GM23338 (cell line): Measurements from ENCODE around the gene AATF. TPM values are rescaled to one million over a fixed set of nuclear protein-coding genes. Genes with fewer than 3 reads are reported as not detected.

Experiments used
- ATAC-seq: fragments of 200-7000 bp; cut with Tn5 transposase; 3 replicates; pipeline ENCODE4 v1.9.1; 2020
- DNase-seq: peaks from one replicate; pipeline ENCODE4 v3.0.0-alpha.2; 2015; ENCODE audit warnings: low spot score
- H2AFZ ChIP-seq: fragments of 200-600 bp; sonication (generic); 2 replicates; pipeline ENCODE4 v1.8.0; 2016; ENCODE audit warnings: antibody characterized with exemption, mild to moderate bottlenecking, moderate library complexity
- H3F3A ChIP-seq: fragments of 200-600 bp; sonication (generic); replicated peaks from 2 replicates; pipeline ENCODE4 v1.8.0; 2017; ENCODE audit warnings: antibody characterized with exemption, mixed run types, low read depth
- H3K27ac ChIP-seq: fragments of 200-600 bp; sonication (generic); 2 replicates; pipeline ENCODE4 v1.6.1; 2016; ENCODE audit warnings: low read depth
- H3K27me3 ChIP-seq: fragments of 200-600 bp; sonication (generic); 2 replicates; pipeline ENCODE4 v1.8.0; 2016; ENCODE audit warnings: mild to moderate bottlenecking, mixed run types, moderate library complexity; ENCODE audit not compliant: insufficient read depth
- H3K36me3 ChIP-seq: fragments of 200-600 bp; sonication (generic); 2 replicates; pipeline ENCODE4 v1.8.0; 2016; ENCODE audit warnings: mild to moderate bottlenecking; ENCODE audit not compliant: insufficient read depth
- H3K4me1 ChIP-seq: fragments of 200-600 bp; sonication (generic); 2 replicates; pipeline ENCODE4 v1.8.0; 2016; ENCODE audit warnings: mild to moderate bottlenecking, moderate library complexity; ENCODE audit not compliant: insufficient read depth
- H3K4me2 ChIP-seq: fragments of 200-600 bp; sonication (generic); 2 replicates; pipeline ENCODE4 v1.7.1; 2017; ENCODE audit warnings: mixed run types
- H3K4me3 ChIP-seq: fragments of 200-600 bp; sonication (generic); 2 replicates; pipeline ENCODE4 v1.6.1; 2016; ENCODE audit warnings: mixed run types
- H3K79me2 ChIP-seq: fragments of 200-600 bp; sonication (generic); replicated peaks from 2 replicates; pipeline ENCODE4 v1.8.0; 2017; ENCODE audit warnings: mild to moderate bottlenecking; ENCODE audit not compliant: insufficient read depth
- H3K9me2 ChIP-seq: fragments of 200-600 bp; sonication (generic); 2 replicates; pipeline ENCODE4 v1.8.0; 2017; ENCODE audit not compliant: insufficient read depth
- H4K20me1 ChIP-seq: fragments of 200-600 bp; sonication (generic); replicated peaks from 2 replicates; pipeline ENCODE4 v1.8.0; 2017; ENCODE audit warnings: mild to moderate bottlenecking; ENCODE audit not compliant: insufficient read depth
- H3K27ac Mint-ChIP-seq: 2 replicates; pipeline ENCODE4 v1.8.0; 2020; ENCODE audit warnings: inconsistent platforms, mild to moderate bottlenecking, moderate library complexity, mixed read lengths
- H3K27me3 Mint-ChIP-seq: 3 replicates; pipeline ENCODE4 v1.8.0; 2022; ENCODE audit warnings: low read depth, mild to moderate bottlenecking, moderate library complexity, mixed read lengths, inconsistent platforms; ENCODE audit not compliant: insufficient read depth, poor library complexity
- H3K36me3 Mint-ChIP-seq: 3 replicates; pipeline ENCODE4 v1.8.0; 2021; ENCODE audit warnings: low read depth, mild to moderate bottlenecking, inconsistent platforms, moderate library complexity, mixed read lengths
- H3K4me1 Mint-ChIP-seq: 3 replicates; pipeline ENCODE4 v1.8.0; 2020; ENCODE audit warnings: mild to moderate bottlenecking, inconsistent platforms, mixed read lengths
- H3K4me3 Mint-ChIP-seq: 3 replicates; pipeline ENCODE4 v1.8.0; 2021; ENCODE audit warnings: moderate library complexity, mild to moderate bottlenecking, inconsistent platforms, mixed read lengths
- H3K9me3 Mint-ChIP-seq: 3 replicates; pipeline ENCODE4 v1.8.0; 2020; ENCODE audit warnings: moderate library complexity, mild to moderate bottlenecking, inconsistent platforms, mixed read lengths
- CREB1 ChIP-seq: fragments of 250-450 bp; sonication (Bioruptor Pico); IDR thresholded peaks from 2 replicates; pipeline ENCODE4 v1.5.0; 2020; ENCODE audit warnings: low read depth, mild to moderate bottlenecking, moderate library complexity
- EZH2 ChIP-seq: fragments of 200-600 bp; sonication (generic); IDR thresholded peaks from one replicate; pipeline ENCODE4 v1.8.0; 2017; ENCODE audit warnings: antibody characterized with exemption, mild to moderate bottlenecking, low read depth; ENCODE audit not compliant: unreplicated experiment
- NANOG ChIP-seq: IDR thresholded peaks from 2 replicates; pipeline ENCODE4 v1.6.1; 2016; ENCODE audit warnings: antibody characterized with exemption, borderline replicate concordance
- POLR2AphosphoS5 ChIP-seq: IDR thresholded peaks from 2 replicates; pipeline ENCODE4 v1.6.1; 2016; ENCODE audit warnings: antibody characterized with exemption, low read depth
- ZNF331 ChIP-seq: fragments of 250-450 bp; sonication (Bioruptor Pico); IDR thresholded peaks from 2 replicates; pipeline ENCODE4 v1.5.0; 2020; ENCODE audit warnings: low read depth, mild to moderate bottlenecking, moderate library complexity
- polyA plus RNA-seq: library from polyadenylated mRNA; unstranded; fragments of >200 nt; fragmentation: Nextera tagmentation; extraction: Ambion mirVana; gene quantifications from 2 replicates; pipeline ENCODE4 v1.2.1, GENCODE V29; 2016
- total RNA-seq: library from RNA; depleted of rRNA; stranded (reverse); fragments of >200 nt; shearing (Covaris generic); gene quantifications from 2 replicates; pipeline ENCODE4 v1.2.3, GENCODE V29; 2014
- TF ChIP-seq, protein P1 (sequence below): fragments of 250-450 bp; sonication (Bioruptor Pico); IDR thresholded peaks from 2 replicates; pipeline ENCODE4 v1.5.0; 2020; ENCODE audit warnings: mild to moderate bottlenecking, moderate library complexity
- TF ChIP-seq, protein P2 (sequence below): IDR thresholded peaks from 2 replicates; pipeline ENCODE4 v1.6.1; 2016; ENCODE audit warnings: antibody characterized with exemption

The AATF gene
- total and polyA plus RNA-seq, 2 experiments from 2014 or later = 40.2 to 71.2 TPM

DNA sequence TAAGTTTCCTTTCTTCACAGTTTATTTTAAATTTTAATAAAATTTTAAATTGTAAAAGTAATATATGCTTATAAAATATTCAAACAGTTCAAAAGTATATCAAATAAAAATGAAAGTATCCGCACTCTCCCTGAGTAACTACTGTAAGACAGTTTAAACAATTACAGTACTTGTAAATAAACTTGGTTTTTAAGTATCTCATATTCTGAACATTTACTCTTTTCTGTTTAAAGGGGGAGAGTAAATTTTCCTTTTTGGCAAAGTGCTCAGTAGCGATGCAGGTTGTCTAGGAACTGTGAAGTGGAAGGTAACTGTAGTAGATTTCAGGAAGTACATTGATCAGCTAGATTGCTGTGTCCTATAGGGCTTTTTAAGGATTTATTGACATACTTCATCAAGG, 28.8 kb downstream of the AATF start:
- Histone ChIP-seq H3K27me3 (no peaks in the 10 kb centered on the region), H3K27ac (no peak overlapping the region; the same call in 1 of the 2 replicates), H3K4me1 (peaks cover 5% of the 10 kb centered on the region; the same call in 1 of the 2 replicates), H2AFZ (no peak overlapping the region), H3K9me2 (0 out of 2 replicates have a peak, but pooled peaks cover 1% of the 10 kb centered on the region), H3F3A (no peaks in the 10 kb centered on the region), H3K79me2 (peaks cover 33% of the 10 kb centered on the region), H3K4me2 (no peak overlapping the region), H3K36me3 (no peaks in the 10 kb centered on the region), H4K20me1 (peaks cover 3% of the 10 kb centered on the region; the same call in 1 of the 2 replicates), H3K4me3 (no peak overlapping the region)
- Mint-ChIP-seq H3K27me3 (no peaks in the 10 kb centered on the region), H3K9me3 (no peaks in the 10 kb centered on the region), H3K4me3 (no peak overlapping the region), H3K27ac (no peak overlapping the region), H3K36me3 (peaks cover 3% of the 10 kb centered on the region; the same call in 1 of the 3 replicates), H3K4me1 (peaks cover 28% of the 10 kb centered on the region)
- ATAC-seq = no peak
- DNase-seq = no peak
- TF ChIP-seq EZH2 (no peak), NANOG (no peak), CREB1 (CRISPR knock-in tag) (no peak), ZNF331 (CRISPR knock-in tag) (no peak), POLR2AphosphoS5 (no peak)
- TF ChIP-seq, protein P1, sequence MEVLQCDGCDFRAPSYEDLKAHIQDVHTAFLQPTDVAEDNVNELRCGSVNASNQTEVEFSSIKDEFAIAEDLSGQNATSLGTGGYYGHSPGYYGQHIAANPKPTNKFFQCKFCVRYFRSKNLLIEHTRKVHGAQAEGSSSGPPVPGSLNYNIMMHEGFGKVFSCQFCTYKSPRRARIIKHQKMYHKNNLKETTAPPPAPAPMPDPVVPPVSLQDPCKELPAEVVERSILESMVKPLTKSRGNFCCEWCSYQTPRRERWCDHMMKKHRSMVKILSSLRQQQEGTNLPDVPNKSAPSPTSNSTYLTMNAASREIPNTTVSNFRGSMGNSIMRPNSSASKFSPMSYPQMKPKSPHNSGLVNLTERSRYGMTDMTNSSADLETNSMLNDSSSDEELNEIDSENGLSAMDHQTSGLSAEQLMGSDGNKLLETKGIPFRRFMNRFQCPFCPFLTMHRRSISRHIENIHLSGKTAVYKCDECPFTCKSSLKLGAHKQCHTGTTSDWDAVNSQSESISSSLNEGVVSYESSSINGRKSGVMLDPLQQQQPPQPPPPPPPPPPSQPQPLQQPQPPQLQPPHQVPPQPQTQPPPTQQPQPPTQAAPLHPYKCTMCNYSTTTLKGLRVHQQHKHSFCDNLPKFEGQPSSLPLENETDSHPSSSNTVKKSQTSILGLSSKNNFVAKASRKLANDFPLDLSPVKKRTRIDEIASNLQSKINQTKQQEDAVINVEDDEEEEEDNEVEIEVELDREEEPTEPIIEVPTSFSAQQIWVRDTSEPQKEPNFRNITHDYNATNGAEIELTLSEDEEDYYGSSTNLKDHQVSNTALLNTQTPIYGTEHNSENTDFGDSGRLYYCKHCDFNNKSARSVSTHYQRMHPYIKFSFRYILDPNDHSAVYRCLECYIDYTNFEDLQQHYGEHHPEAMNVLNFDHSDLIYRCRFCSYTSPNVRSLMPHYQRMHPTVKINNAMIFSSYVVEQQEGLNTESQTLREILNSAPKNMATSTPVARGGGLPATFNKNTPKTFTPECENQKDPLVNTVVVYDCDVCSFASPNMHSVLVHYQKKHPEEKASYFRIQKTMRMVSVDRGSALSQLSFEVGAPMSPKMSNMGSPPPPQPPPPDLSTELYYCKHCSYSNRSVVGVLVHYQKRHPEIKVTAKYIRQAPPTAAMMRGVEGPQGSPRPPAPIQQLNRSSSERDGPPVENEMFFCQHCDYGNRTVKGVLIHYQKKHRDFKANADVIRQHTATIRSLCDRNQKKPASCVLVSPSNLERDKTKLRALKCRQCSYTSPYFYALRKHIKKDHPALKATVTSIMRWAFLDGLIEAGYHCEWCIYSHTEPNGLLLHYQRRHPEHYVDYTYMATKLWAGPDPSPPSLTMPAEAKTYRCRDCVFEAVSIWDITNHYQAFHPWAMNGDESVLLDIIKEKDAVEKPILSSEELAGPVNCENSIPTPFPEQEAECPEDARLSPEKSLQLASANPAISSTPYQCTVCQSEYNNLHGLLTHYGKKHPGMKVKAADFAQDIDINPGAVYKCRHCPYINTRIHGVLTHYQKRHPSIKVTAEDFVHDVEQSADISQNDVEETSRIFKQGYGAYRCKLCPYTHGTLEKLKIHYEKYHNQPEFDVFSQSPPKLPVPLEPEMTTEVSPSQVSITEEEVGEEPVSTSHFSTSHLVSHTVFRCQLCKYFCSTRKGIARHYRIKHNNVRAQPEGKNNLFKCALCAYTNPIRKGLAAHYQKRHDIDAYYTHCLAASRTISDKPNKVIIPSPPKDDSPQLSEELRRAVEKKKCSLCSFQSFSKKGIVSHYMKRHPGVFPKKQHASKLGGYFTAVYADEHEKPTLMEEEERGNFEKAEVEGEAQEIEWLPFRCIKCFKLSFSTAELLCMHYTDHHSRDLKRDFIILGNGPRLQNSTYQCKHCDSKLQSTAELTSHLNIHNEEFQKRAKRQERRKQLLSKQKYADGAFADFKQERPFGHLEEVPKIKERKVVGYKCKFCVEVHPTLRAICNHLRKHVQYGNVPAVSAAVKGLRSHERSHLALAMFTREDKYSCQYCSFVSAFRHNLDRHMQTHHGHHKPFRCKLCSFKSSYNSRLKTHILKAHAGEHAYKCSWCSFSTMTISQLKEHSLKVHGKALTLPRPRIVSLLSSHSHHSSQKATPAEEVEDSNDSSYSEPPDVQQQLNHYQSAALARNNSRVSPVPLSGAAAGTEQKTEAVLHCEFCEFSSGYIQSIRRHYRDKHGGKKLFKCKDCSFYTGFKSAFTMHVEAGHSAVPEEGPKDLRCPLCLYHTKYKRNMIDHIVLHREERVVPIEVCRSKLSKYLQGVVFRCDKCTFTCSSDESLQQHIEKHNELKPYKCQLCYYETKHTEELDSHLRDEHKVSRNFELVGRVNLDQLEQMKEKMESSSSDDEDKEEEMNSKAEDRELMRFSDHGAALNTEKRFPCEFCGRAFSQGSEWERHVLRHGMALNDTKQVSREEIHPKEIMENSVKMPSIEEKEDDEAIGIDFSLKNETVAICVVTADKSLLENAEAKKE (CRISPR knock-in tag) = no peak
- TF ChIP-seq, protein P2, sequence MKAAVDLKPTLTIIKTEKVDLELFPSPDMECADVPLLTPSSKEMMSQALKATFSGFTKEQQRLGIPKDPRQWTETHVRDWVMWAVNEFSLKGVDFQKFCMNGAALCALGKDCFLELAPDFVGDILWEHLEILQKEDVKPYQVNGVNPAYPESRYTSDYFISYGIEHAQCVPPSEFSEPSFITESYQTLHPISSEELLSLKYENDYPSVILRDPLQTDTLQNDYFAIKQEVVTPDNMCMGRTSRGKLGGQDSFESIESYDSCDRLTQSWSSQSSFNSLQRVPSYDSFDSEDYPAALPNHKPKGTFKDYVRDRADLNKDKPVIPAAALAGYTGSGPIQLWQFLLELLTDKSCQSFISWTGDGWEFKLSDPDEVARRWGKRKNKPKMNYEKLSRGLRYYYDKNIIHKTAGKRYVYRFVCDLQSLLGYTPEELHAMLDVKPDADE = no peak
